HepG2 (cell line): ENCODE measurements around the gene PIK3CB. TPM values are rescaled to one million over a fixed set of nuclear protein-coding genes. Genes with fewer than 3 reads are reported as not detected.

Experiments used
- ADNP ChIP-seq: sonication (generic); formaldehyde crosslinking; IDR thresholded peaks from 2 replicates; pipeline ENCODE4 v1.4.0; 2020; ENCODE audit warnings: missing genetic modification reagents
- AKAP8 ChIP-seq: sonication (generic); formaldehyde crosslinking; IDR thresholded peaks from 2 replicates; pipeline ENCODE4 v1.5.1; 2020; ENCODE audit warnings: mild to moderate bottlenecking, missing genetic modification reagents
- CAMTA2 ChIP-seq: sonication (generic); formaldehyde crosslinking; IDR thresholded peaks from 2 replicates; pipeline ENCODE4 v1.4.0; 2020; ENCODE audit warnings: mild to moderate bottlenecking, missing genetic modification reagents, borderline replicate concordance
- CBFB ChIP-seq: sonication (generic); formaldehyde crosslinking; IDR thresholded peaks from 2 replicates; pipeline ENCODE4 v1.4.0; 2020; ENCODE audit warnings: missing genetic modification reagents
- CC2D1A ChIP-seq: sonication (generic); formaldehyde crosslinking; IDR thresholded peaks from 2 replicates; pipeline ENCODE4 v1.8.1; 2023; ENCODE audit warnings: mild to moderate bottlenecking, missing genetic modification reagents
- HOXA3 ChIP-seq: sonication (generic); formaldehyde crosslinking; IDR thresholded peaks from 2 replicates; pipeline ENCODE4 v1.5.0; 2020; ENCODE audit warnings: missing genetic modification reagents
- JDP2 ChIP-seq: sonication (generic); formaldehyde crosslinking; IDR thresholded peaks from 2 replicates; pipeline ENCODE4 v1.8.1; 2022; ENCODE audit warnings: missing genetic modification reagents, borderline replicate concordance
- SMAD3 ChIP-seq: sonication (generic); formaldehyde crosslinking; IDR thresholded peaks from 2 replicates; pipeline ENCODE4 v1.4.0; 2020; ENCODE audit warnings: missing genetic modification reagents
- TOPORS ChIP-seq: sonication (generic); formaldehyde crosslinking; IDR thresholded peaks from 2 replicates; pipeline ENCODE4 v1.8.0; 2023; ENCODE audit warnings: mild to moderate bottlenecking, missing genetic modification reagents
- ZBTB42 ChIP-seq: sonication (generic); formaldehyde crosslinking; IDR thresholded peaks from 2 replicates; pipeline ENCODE4 v1.5.0; 2020; ENCODE audit warnings: mild to moderate bottlenecking, missing genetic modification reagents
- ZMYM3 ChIP-seq: sonication (generic); formaldehyde crosslinking; IDR thresholded peaks from 2 replicates; pipeline ENCODE4 v1.5.1; 2020; ENCODE audit warnings: mild to moderate bottlenecking, missing genetic modification reagents
- ZNF546 ChIP-seq: sonication (generic); formaldehyde crosslinking; conservative IDR thresholded peaks from 2 replicates; pipeline ENCODE4 v1.8.1; 2023; ENCODE audit warnings: mild to moderate bottlenecking, missing genetic modification reagents
- ZNF746 ChIP-seq: sonication (generic); formaldehyde crosslinking; IDR thresholded peaks from 2 replicates; pipeline ENCODE4 v1.8.0; 2022; ENCODE audit warnings: mild to moderate bottlenecking, missing genetic modification reagents
- polyA plus RNA-seq, 8 experiments: library from polyadenylated mRNA; depleted of rRNA in 3 of 8; stranded (reverse) in 7 of 8; unstranded in 1 of 8; fragments of >200 nt; fragmentation: Illumina TruSeq in 4 of 8; extraction: Trizol in 4 of 8; gene quantifications; 2 replicates each; pipeline versions ENCODE4 v1.2.1 to v1.2.3, GENCODE V29; 2011 to 2016; ENCODE audit warnings: low read depth in 4 of 8, missing spikeins in 1 of 8, mixed read lengths in 1 of 8; ENCODE audit not compliant: insufficient read depth in 1 of 8
- total RNA-seq, 5 experiments: library from RNA; depleted of rRNA; stranded (reverse); fragments of >200 nt; fragmentation: Illumina TruSeq; extraction: Trizol; gene quantifications; 2 replicates each; pipeline ENCODE4 v1.2.3, GENCODE V29; 2016; ENCODE audit warnings: low read depth in 1 of 5
- TF ChIP-seq, protein P1 (sequence below): IDR thresholded peaks from 2 replicates; pipeline ENCODE4 v1.6.1; 2016; ENCODE audit warnings: missing genetic modification reagents, missing compliant biosample characterization
- TF ChIP-seq, protein P2 (sequence below): IDR thresholded peaks from 2 replicates; pipeline ENCODE4 v1.4.0; 2020; ENCODE audit warnings: mild to moderate bottlenecking, missing genetic modification reagents
- TF ChIP-seq, protein P3 (sequence below): sonication (generic); formaldehyde crosslinking; IDR thresholded peaks from 2 replicates; pipeline ENCODE4 v1.4.0; 2020; ENCODE audit warnings: missing genetic modification reagents
- TF ChIP-seq, protein P4 (sequence below), 2 experiments: fragments of 450-650 bp in 1 of 2; sonication (generic) in 1 of 2; formaldehyde crosslinking; IDR thresholded peaks; 2 replicates each; pipeline versions ENCODE4 v1.5.0 to v1.8.0; 2020 to 2022; ENCODE audit warnings: mild to moderate bottlenecking in 1 of 2, missing genetic modification reagents in 1 of 2
- TF ChIP-seq, protein P5 (sequence below): sonication (generic); formaldehyde crosslinking; conservative IDR thresholded peaks from 2 replicates; pipeline ENCODE4 v1.8.0; 2022; ENCODE audit warnings: low read depth, missing genetic modification reagents
- TF ChIP-seq, protein P6 (sequence below): sonication (generic); formaldehyde crosslinking; IDR thresholded peaks from 2 replicates; pipeline ENCODE4 v1.8.0; 2022; ENCODE audit warnings: mild to moderate bottlenecking, missing genetic modification reagents, borderline replicate concordance

The PIK3CB gene
- total and polyA plus RNA-seq, 2 of the 13 experiments (the other 11 are each of a cell fraction or from before 2014, with no cell fraction given): 6.6 to 18.7 TPM

DNA sequence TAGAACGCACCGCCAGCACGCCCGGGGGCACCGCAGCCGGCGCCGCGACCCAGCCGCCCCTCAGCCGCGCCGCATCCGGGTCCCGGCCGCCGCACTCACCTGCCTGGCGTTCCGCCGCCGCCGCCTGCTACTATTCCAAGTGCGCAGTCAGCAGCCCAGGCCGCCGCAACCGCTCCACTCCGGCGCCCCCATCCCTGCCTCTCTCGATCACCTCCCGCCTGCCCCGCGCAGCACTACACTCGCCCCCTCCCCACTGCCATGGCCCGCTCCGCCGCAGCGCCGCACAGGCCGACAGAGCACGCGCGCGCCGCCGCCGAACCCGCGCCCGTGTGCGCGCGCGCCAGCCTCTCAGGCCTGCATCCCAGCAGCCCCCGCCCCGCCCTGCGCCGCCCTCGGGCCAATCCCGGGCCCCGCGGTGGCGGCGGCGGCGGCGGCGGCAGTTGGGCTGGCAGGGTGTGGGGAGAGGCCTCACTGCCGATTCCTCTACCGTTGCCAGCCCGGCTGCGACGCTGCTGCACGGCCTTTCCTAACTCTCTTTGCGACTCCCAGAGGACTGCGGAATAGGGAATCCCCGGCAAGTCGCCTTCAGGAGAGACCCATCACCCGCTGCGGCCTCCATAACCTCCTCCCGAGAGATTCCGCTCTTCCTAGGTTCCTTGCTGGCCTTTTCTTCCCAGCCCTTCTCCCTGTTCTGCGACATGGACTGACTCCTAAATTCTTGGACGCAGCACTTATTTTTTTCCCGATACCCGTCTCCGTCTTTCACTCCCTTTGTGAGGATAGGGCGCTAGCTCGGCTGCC, at the start of gene PIK3CB (continued):
- TF ChIP-seq ZMYM3 (CRISPR knock-in tag): no peak
- TF ChIP-seq ZNF546: no peak
- TF ChIP-seq, protein P1, sequence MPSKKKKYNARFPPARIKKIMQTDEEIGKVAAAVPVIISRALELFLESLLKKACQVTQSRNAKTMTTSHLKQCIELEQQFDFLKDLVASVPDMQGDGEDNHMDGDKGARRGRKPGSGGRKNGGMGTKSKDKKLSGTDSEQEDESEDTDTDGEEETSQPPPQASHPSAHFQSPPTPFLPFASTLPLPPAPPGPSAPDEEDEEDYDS (CRISPR knock-in tag): peak; percentile 61; the same call in 1 of the 2 replicates
- 0 out of 2 replicates have a peak, but pooled peaks have one; percentile 7 for TF ChIP-seq ADNP
- TF ChIP-seq CC2D1A (CRISPR knock-in tag): no peak
- peak; percentile 59; the same call in 1 of the 2 replicates for TF ChIP-seq CAMTA2 (CRISPR knock-in tag)
- peak; percentile 38 for TF ChIP-seq HOXA3
- 0 out of 2 replicates have a peak, but pooled peaks have one; percentile 32 for TF ChIP-seq SMAD3 (CRISPR knock-in tag)
- TF ChIP-seq, protein P2, sequence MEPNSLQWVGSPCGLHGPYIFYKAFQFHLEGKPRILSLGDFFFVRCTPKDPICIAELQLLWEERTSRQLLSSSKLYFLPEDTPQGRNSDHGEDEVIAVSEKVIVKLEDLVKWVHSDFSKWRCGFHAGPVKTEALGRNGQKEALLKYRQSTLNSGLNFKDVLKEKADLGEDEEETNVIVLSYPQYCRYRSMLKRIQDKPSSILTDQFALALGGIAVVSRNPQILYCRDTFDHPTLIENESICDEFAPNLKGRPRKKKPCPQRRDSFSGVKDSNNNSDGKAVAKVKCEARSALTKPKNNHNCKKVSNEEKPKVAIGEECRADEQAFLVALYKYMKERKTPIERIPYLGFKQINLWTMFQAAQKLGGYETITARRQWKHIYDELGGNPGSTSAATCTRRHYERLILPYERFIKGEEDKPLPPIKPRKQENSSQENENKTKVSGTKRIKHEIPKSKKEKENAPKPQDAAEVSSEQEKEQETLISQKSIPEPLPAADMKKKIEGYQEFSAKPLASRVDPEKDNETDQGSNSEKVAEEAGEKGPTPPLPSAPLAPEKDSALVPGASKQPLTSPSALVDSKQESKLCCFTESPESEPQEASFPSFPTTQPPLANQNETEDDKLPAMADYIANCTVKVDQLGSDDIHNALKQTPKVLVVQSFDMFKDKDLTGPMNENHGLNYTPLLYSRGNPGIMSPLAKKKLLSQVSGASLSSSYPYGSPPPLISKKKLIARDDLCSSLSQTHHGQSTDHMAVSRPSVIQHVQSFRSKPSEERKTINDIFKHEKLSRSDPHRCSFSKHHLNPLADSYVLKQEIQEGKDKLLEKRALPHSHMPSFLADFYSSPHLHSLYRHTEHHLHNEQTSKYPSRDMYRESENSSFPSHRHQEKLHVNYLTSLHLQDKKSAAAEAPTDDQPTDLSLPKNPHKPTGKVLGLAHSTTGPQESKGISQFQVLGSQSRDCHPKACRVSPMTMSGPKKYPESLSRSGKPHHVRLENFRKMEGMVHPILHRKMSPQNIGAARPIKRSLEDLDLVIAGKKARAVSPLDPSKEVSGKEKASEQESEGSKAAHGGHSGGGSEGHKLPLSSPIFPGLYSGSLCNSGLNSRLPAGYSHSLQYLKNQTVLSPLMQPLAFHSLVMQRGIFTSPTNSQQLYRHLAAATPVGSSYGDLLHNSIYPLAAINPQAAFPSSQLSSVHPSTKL (CRISPR knock-in tag): peak; percentile 47; the same call in 1 of the 2 replicates
- TF ChIP-seq, protein P3, sequence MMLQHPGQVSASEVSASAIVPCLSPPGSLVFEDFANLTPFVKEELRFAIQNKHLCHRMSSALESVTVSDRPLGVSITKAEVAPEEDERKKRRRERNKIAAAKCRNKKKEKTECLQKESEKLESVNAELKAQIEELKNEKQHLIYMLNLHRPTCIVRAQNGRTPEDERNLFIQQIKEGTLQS (CRISPR knock-in tag): no peak
- TF ChIP-seq ZBTB42 (CRISPR knock-in tag): no peak
- TF ChIP-seq, protein P4, sequence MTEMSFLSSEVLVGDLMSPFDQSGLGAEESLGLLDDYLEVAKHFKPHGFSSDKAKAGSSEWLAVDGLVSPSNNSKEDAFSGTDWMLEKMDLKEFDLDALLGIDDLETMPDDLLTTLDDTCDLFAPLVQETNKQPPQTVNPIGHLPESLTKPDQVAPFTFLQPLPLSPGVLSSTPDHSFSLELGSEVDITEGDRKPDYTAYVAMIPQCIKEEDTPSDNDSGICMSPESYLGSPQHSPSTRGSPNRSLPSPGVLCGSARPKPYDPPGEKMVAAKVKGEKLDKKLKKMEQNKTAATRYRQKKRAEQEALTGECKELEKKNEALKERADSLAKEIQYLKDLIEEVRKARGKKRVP (CRISPR knock-in tag; IDR thresholded peaks at IDR 0.05): peak in 1 of 2 experiments; percentile 37; a peak in 1 of 4 replicates
- TF ChIP-seq, protein P5, sequence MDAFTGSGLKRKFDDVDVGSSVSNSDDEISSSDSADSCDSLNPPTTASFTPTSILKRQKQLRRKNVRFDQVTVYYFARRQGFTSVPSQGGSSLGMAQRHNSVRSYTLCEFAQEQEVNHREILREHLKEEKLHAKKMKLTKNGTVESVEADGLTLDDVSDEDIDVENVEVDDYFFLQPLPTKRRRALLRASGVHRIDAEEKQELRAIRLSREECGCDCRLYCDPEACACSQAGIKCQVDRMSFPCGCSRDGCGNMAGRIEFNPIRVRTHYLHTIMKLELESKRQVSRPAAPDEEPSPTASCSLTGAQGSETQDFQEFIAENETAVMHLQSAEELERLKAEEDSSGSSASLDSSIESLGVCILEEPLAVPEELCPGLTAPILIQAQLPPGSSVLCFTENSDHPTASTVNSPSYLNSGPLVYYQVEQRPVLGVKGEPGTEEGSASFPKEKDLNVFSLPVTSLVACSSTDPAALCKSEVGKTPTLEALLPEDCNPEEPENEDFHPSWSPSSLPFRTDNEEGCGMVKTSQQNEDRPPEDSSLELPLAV (CRISPR knock-in tag): no peak
- peak; percentile 48; the same call in 1 of the 2 replicates for TF ChIP-seq TOPORS (CRISPR knock-in tag)
- no peak; the same call in 1 of the 2 replicates for TF ChIP-seq CBFB (CRISPR knock-in tag)
- no peak for TF ChIP-seq AKAP8 (CRISPR knock-in tag)
- TF ChIP-seq, protein P6, sequence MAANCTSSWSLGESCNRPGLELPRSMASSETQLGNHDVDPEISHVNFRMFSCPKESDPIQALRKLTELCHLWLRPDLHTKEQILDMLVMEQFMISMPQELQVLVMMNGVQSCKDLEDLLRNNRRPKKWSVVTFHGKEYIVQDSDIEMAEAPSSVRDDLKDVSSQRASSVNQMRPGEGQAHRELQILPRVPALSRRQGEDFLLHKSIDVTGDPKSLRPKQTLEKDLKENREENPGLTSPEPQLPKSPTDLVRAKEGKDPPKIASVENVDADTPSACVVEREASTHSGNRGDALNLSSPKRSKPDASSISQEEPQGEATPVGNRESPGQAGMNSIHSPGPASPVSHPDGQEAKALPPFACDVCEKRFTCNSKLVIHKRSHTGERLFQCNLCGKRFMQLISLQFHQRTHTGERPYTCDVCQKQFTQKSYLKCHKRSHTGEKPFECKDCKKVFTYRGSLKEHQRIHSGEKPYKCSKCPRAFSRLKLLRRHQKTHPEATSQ: 0 out of 2 replicates have a peak, but pooled peaks have one; percentile 30
- TF ChIP-seq ZNF746 (CRISPR knock-in tag): no peak; the same call in none of the 2 replicates
- TF ChIP-seq JDP2 (CRISPR knock-in tag): no peak
